ENCODE results near the gene HBQ1.

HBQ1 gene

DNA sequence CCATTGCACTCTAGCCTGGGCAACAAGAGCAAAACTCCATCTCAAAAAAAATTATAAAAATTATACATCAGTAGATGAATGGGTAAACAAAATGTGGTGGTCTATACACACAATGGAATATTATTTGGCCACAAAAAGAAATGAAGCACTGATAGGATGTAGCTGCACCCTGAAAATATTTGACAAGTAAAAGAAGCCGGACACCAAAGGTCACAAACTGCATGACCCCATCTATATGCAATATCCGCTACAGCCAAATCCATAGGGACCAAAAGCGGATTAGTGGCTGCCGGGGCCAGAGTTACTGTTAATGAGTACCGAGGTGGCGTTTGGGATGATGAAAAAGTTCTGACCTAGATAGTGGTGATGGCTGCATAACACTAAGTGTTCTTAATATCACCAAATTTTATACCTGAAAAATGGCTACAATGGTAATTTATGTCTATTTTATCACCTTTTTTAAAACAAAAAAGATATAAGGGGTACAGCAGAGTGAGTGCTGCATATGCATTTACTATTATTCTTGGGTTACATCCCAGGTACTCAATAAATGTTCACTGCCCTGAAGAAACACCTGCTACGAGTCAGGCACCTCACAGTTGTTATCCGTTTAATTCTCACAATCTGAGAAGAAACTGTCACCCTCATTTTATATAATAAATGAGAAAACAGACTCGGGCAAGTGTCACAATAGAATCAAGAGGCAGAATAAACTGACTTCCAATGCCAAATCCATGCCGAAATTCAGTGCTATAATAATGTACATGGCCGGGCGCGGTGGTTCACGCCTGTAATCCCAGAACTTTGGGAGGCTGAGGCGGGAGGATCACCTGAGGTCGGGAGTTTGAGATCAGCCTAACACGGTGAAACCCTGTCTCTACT, 807 bp upstream of the HBQ1 start:
- H3K4me1 ChIP-seq (ENCODE audit: insufficient read depth, low read length): peaks cover 13% of the 10 kb centered on the region
- H3K27me3 ChIP-seq (ENCODE audit: control insufficient read depth in 1 of 2, insufficient read depth in 2 of 2, low read length in 2 of 2): peaks cover 36 to 61% of the 10 kb centered on the region in 2 donors
- H3K4me3 ChIP-seq (ENCODE audit: low read depth in 1 of 2, low read length in 2 of 2): no peak overlapping the region
- no peak overlapping the region for H3K9ac ChIP-seq (ENCODE audit: low read length)
- H3K9me3 ChIP-seq (ENCODE audit: low read length): no peaks in the 10 kb centered on the region
- H3K36me3 ChIP-seq (ENCODE audit: insufficient read depth, low read length): no peaks in the 10 kb centered on the region
- H3K27ac ChIP-seq (ENCODE audit: low read depth, low read length): no peak overlapping the region

DNA sequence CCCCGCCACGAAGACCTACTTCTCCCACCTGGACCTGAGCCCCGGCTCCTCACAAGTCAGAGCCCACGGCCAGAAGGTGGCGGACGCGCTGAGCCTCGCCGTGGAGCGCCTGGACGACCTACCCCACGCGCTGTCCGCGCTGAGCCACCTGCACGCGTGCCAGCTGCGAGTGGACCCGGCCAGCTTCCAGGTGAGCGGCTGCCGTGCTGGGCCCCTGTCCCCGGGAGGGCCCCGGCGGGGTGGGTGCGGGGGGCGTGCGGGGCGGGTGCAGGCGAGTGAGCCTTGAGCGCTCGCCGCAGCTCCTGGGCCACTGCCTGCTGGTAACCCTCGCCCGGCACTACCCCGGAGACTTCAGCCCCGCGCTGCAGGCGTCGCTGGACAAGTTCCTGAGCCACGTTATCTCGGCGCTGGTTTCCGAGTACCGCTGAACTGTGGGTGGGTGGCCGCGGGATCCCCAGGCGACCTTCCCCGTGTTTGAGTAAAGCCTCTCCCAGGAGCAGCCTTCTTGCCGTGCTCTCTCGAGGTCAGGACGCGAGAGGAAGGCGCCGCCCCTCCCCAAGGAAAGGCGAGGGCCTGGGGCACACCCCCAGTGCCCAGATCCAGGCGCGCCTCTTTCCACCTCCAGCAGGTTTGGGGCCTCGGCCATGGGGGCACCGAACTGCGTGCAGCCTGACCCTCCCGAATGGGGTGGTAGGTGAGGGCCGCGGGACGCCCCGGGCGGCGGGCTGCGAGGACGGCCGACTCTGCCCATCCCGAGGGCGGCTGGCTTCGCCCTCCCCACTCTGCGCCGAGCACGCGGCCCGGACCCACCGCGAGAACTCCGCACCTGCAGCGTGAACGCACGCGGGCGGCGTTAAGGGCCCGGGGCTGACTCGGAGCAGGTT, 664 bp downstream of the HBQ1 start:
- Histone ChIP-seq H3K4me1 (ENCODE audit: insufficient read depth, low read length) (peaks cover 13% of the 10 kb centered on the region), H3K9me3 (ENCODE audit: low read length) (no peaks in the 10 kb centered on the region), H3K9ac (ENCODE audit: low read length) (no peak overlapping the region), H3K4me3 (ENCODE audit: low read depth in 1 of 2, low read length in 2 of 2) (no peak overlapping the region), H3K36me3 (ENCODE audit: insufficient read depth, low read length) (no peaks in the 10 kb centered on the region), H3K27me3 (ENCODE audit: control insufficient read depth in 1 of 2, insufficient read depth in 2 of 2, low read length in 2 of 2) (peaks cover 23 to 46% of the 10 kb centered on the region in 2 donors), H3K27ac (ENCODE audit: low read depth, low read length) (no peak overlapping the region)

GRCh38 chr16:181565-182021, 1.3 kb downstream of the HBQ1 start:
- no peak overlapping the region for H3K27ac ChIP-seq (ENCODE audit: low read depth, low read length)
- H3K4me3 ChIP-seq (ENCODE audit: low read depth in 1 of 2, low read length in 2 of 2): no peak overlapping the region
- H3K9ac ChIP-seq (ENCODE audit: low read length): no peak overlapping the region
- H3K27me3 ChIP-seq (ENCODE audit: control insufficient read depth in 1 of 2, insufficient read depth in 2 of 2, low read length in 2 of 2): peaks cover 23 to 46% of the 10 kb centered on the region in 2 donors
- H3K36me3 ChIP-seq (ENCODE audit: insufficient read depth, low read length): no peaks in the 10 kb centered on the region
- H3K4me1 ChIP-seq (ENCODE audit: insufficient read depth, low read length): peaks cover 13% of the 10 kb centered on the region
- H3K9me3 ChIP-seq (ENCODE audit: low read length): no peaks in the 10 kb centered on the region

GRCh38 chr16:183005-183404, 2.7 kb downstream of the HBQ1 start:
- Histone ChIP-seq H3K4me1 (ENCODE audit: insufficient read depth, low read length) (peaks cover 13% of the 10 kb centered on the region), H3K9me3 (ENCODE audit: low read length) (no peaks in the 10 kb centered on the region), H3K4me3 (ENCODE audit: low read depth in 1 of 2, low read length in 2 of 2) (no peak overlapping the region), H3K36me3 (ENCODE audit: insufficient read depth, low read length) (peaks cover 7% of the 10 kb centered on the region), H3K27ac (ENCODE audit: low read depth, low read length) (no peak overlapping the region), H3K9ac (ENCODE audit: low read length) (no peak overlapping the region), H3K27me3 (ENCODE audit: control insufficient read depth in 1 of 2, insufficient read depth in 2 of 2, low read length in 2 of 2) (peaks cover 16 to 36% of the 10 kb centered on the region in 2 donors)

GRCh38 chr16:185213-185612, 5.0 kb downstream of the HBQ1 start:
- Histone ChIP-seq H3K36me3 (ENCODE audit: insufficient read depth, low read length) (peaks cover 28% of the 10 kb centered on the region), H3K27me3 (ENCODE audit: control insufficient read depth in 1 of 2, insufficient read depth in 2 of 2, low read length in 2 of 2) (peaks cover 0 to 15% of the 10 kb centered on the region in 2 donors), H3K4me3 (ENCODE audit: low read depth in 1 of 2, low read length in 2 of 2) (no peak overlapping the region), H3K9ac (ENCODE audit: low read length) (no peak overlapping the region), H3K4me1 (ENCODE audit: insufficient read depth, low read length) (peaks cover 8% of the 10 kb centered on the region), H3K9me3 (ENCODE audit: low read length) (no peaks in the 10 kb centered on the region), H3K27ac (ENCODE audit: low read depth, low read length) (no peak overlapping the region)

DNA sequence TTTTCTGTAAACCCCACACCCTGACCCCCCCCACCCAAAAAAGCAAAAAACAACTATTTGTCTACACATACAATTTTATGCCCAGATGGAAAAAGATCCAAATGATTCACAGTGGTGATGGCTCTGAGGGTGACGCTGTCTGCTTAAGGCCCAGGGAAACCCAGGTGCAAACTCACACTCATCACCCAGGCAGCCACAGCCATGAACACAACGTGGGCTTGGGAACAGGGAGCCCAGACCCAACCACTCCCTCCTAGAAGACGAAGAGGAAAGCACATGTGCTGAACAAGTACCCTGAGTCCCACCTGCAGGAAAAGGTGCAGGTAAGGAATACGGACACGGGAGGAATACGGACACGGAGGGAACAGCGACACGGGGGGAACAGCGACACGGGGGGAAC, 5.4 kb downstream of the HBQ1 start:
- Histone ChIP-seq H3K27ac (ENCODE audit: low read depth, low read length) (no peak overlapping the region), H3K4me3 (ENCODE audit: low read depth in 1 of 2, low read length in 2 of 2) (no peak overlapping the region), H3K9me3 (ENCODE audit: low read length) (no peaks in the 10 kb centered on the region), H3K27me3 (ENCODE audit: control insufficient read depth in 1 of 2, insufficient read depth in 2 of 2, low read length in 2 of 2) (peaks cover 0 to 10% of the 10 kb centered on the region in 2 donors), H3K36me3 (ENCODE audit: insufficient read depth, low read length) (peaks cover 32% of the 10 kb centered on the region), H3K9ac (ENCODE audit: low read length) (no peak overlapping the region), H3K4me1 (ENCODE audit: insufficient read depth, low read length) (peaks cover 8% of the 10 kb centered on the region)

DNA sequence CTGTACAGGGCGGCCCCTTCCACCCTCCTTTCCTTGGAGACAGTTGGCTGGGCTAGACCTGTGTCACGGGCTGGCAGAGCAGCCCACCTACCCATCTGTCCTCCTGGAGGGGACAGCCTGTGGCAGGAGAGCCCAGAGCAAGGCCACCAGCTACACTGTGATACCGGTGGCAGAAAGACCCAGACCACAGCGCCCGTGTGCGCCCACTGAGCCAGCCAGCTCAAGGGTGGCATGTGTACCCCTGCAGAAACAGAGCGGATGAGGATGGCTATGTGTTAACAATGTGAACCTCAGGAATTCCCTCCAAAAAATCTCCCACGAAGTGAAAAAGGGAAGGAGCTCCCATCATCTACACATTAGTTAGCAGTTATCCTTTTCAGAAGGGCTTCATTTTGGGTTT, 7.1 kb downstream of the HBQ1 start:
- peaks cover 48% of the 10 kb centered on the region for H3K36me3 ChIP-seq (ENCODE audit: insufficient read depth, low read length)

GRCh38 chr16:188674-189073, 8.4 kb downstream of the HBQ1 start:
- no peak overlapping the region for H3K4me3 ChIP-seq (ENCODE audit: low read depth in 1 of 2, low read length in 2 of 2)
- no peaks in the 10 kb centered on the region for H3K4me1 ChIP-seq (ENCODE audit: insufficient read depth, low read length)
- H3K27ac ChIP-seq (ENCODE audit: low read depth, low read length): no peak overlapping the region
- H3K36me3 ChIP-seq (ENCODE audit: insufficient read depth, low read length): peaks cover 53% of the 10 kb centered on the region
- H3K27me3 ChIP-seq (ENCODE audit: control insufficient read depth in 1 of 2, insufficient read depth in 2 of 2, low read length in 2 of 2): no peaks in the 10 kb centered on the region
- H3K9ac ChIP-seq (ENCODE audit: low read length): no peak overlapping the region
- no peaks in the 10 kb centered on the region for H3K9me3 ChIP-seq (ENCODE audit: low read length)

More for the DNA sequence above, 7.1 kb downstream of the HBQ1 start:
- Histone ChIP-seq H3K27me3 (ENCODE audit: control insufficient read depth in 1 of 2, insufficient read depth in 2 of 2, low read length in 2 of 2) (no peaks in the 10 kb centered on the region), H3K4me3 (ENCODE audit: low read depth in 1 of 2, low read length in 2 of 2) (no peak overlapping the region), H3K9ac (ENCODE audit: low read length) (no peak overlapping the region), H3K4me1 (ENCODE audit: insufficient read depth, low read length) (no peaks in the 10 kb centered on the region), H3K9me3 (ENCODE audit: low read length) (no peaks in the 10 kb centered on the region), H3K27ac (ENCODE audit: low read depth, low read length) (no peak overlapping the region)

GRCh38 chr16:189604-190186, 9.4 kb downstream of the HBQ1 start:
- H3K4me1 ChIP-seq (ENCODE audit: insufficient read depth, low read length): no peaks in the 10 kb centered on the region
- H3K9me3 ChIP-seq (ENCODE audit: low read length): no peaks in the 10 kb centered on the region
- no peak overlapping the region for H3K27ac ChIP-seq (ENCODE audit: low read depth, low read length)
- H3K27me3 ChIP-seq (ENCODE audit: control insufficient read depth in 1 of 2, insufficient read depth in 2 of 2, low read length in 2 of 2): no peaks in the 10 kb centered on the region
- no peak overlapping the region for H3K9ac ChIP-seq (ENCODE audit: low read length)
- H3K36me3 ChIP-seq (ENCODE audit: insufficient read depth, low read length): peaks cover 63% of the 10 kb centered on the region
- H3K4me3 ChIP-seq (ENCODE audit: low read depth in 1 of 2, low read length in 2 of 2): no peak overlapping the region

- no peak overlapping the region for H3K27ac ChIP-seq (ENCODE audit: low read depth, low read length)
These were observed 11.6 kb downstream of the HBQ1 start for GRCh38 chr16:191831-192230.

GRCh38 chr16:192686-193085, 12.4 kb downstream of the HBQ1 start:
- Histone ChIP-seq H3K27ac (ENCODE audit: low read depth, low read length) (no peak overlapping the region), H3K9me3 (ENCODE audit: low read length) (no peaks in the 10 kb centered on the region), H3K4me3 (ENCODE audit: low read depth in 1 of 2, low read length in 2 of 2) (no peak overlapping the region), H3K4me1 (ENCODE audit: insufficient read depth, low read length) (no peaks in the 10 kb centered on the region), H3K9ac (ENCODE audit: low read length) (no peak overlapping the region), H3K36me3 (ENCODE audit: insufficient read depth, low read length) (peaks cover 83% of the 10 kb centered on the region), H3K27me3 (ENCODE audit: control insufficient read depth in 1 of 2, insufficient read depth in 2 of 2, low read length in 2 of 2) (no peaks in the 10 kb centered on the region)

More at GRCh38 chr16:191831-192230, 11.6 kb downstream of the HBQ1 start:
- Histone ChIP-seq H3K9me3 (ENCODE audit: low read length) (no peaks in the 10 kb centered on the region), H3K9ac (ENCODE audit: low read length) (no peak overlapping the region), H3K4me1 (ENCODE audit: insufficient read depth, low read length) (no peaks in the 10 kb centered on the region), H3K4me3 (ENCODE audit: low read depth in 1 of 2, low read length in 2 of 2) (no peak overlapping the region), H3K36me3 (ENCODE audit: insufficient read depth, low read length) (peaks cover 83% of the 10 kb centered on the region), H3K27me3 (ENCODE audit: control insufficient read depth in 1 of 2, insufficient read depth in 2 of 2, low read length in 2 of 2) (no peaks in the 10 kb centered on the region)

All from muscle layer of colon (tissue), 2 donors.